Sigmoid colon (tissue), 7 donors: ENCODE data around the gene FAM3D. TPM values are rescaled to one million over a fixed set of nuclear protein-coding genes. Genes with fewer than 3 reads are reported as not detected.

ENCODE experiments used
- DNase-seq: peaks from one replicate; pipeline ENCODE4 v3.0.0-alpha.2; 2019
- H3K27ac ChIP-seq, 4 donors: fragments of 200-600 bp; sonication (generic); one replicate each; pipeline ENCODE4 v1.5.1; 2016 to 2019; ENCODE audit warnings: mild to moderate bottlenecking in 1 of 4
- H3K27me3 ChIP-seq, 3 donors: fragments of 200-600 bp; sonication (generic); one replicate each; pipeline ENCODE4 v1.5.1; 2019; ENCODE audit warnings: mild to moderate bottlenecking in 1 of 3
- H3K36me3 ChIP-seq, 4 donors: fragments of 200-600 bp; sonication (generic); one replicate each; pipeline ENCODE4 v1.5.1; 2016 to 2019
- H3K4me1 ChIP-seq, 4 donors: fragments of 200-600 bp; sonication (generic); one replicate each; pipeline ENCODE4 v1.5.1; 2017 to 2019
- H3K4me3 ChIP-seq, 4 donors: fragments of 200-600 bp; sonication (generic); one replicate each; pipeline ENCODE4 v1.5.1; 2017 to 2019; ENCODE audit warnings: mild to moderate bottlenecking in 2 of 4, moderate library complexity in 1 of 4
- H3K9me3 ChIP-seq, 4 donors: fragments of 200-600 bp in 3 of 4; sonication (generic) in 3 of 4; one replicate each; pipeline versions ENCODE4 v1.5.1 to v1.6.1; 2013 to 2019
- EP300 ChIP-seq, 4 donors: sonication (generic); formaldehyde crosslinking; IDR thresholded peaks; one replicate each; pipeline ENCODE4 v1.6.1; 2017; ENCODE audit warnings: antibody characterized with exemption in 4 of 4
- POLR2A ChIP-seq, 2 donors: fragments of 450-650 bp; IDR thresholded peaks; one replicate each; pipeline ENCODE4 v1.6.1; 2016; ENCODE audit warnings: antibody characterized with exemption in 2 of 2, mild to moderate bottlenecking in 2 of 2, moderate library complexity in 2 of 2
- POLR2AphosphoS5 ChIP-seq, 4 donors: sonication (generic); formaldehyde crosslinking; IDR thresholded peaks; one replicate each; pipeline ENCODE4 v1.6.1; 2017; ENCODE audit warnings: antibody characterized with exemption in 4 of 4
- WGBS, 2 donors: extraction: QIAGEN DNeasy Blood & Tissue Kit; methylation state at CpG; one replicate each; pipeline ENCODE4 v1.1.7; 2013; 5-methylcytosine and 5-hydroxymethylcytosine counted together
- intact Hi-C: fragments of 100-400 bp; cut with DNase I; formaldehyde crosslinking; loops from one replicate; pipeline ENCODE4 v1.15.1; 2023
- polyA plus RNA-seq, 3 donors: library from polyadenylated mRNA; stranded (reverse); fragments of 200-250 nt; gene quantifications; one replicate each; pipeline ENCODE4 v1.2.3, GENCODE V29; 2013
- total RNA-seq, 4 donors: library from RNA; depleted of rRNA; stranded (reverse); fragments of >200 nt; gene quantifications; one replicate each; pipeline ENCODE4 v1.1.0, GENCODE V29; 2016
- TF ChIP-seq, protein P1 (sequence below), 4 experiments: fragments of 450-650 bp in 3 of 4; fragments of 200-600 bp in 1 of 4; IDR thresholded peaks; one replicate each; pipeline ENCODE4 v1.5.1; 2016 to 2019; ENCODE audit warnings: antibody characterized with exemption in 4 of 4, mild to moderate bottlenecking in 3 of 4, moderate library complexity in 2 of 4
- donor health status: healthy with polysubstance abuse.
- donor health status: Bipolar disorder and iron deficiency.
- donor health status: healthy.

The FAM3D gene
- total and polyA plus RNA-seq, 7 donors = 0.36 to 477 (median 215) TPM; not detected in 2

DNA sequence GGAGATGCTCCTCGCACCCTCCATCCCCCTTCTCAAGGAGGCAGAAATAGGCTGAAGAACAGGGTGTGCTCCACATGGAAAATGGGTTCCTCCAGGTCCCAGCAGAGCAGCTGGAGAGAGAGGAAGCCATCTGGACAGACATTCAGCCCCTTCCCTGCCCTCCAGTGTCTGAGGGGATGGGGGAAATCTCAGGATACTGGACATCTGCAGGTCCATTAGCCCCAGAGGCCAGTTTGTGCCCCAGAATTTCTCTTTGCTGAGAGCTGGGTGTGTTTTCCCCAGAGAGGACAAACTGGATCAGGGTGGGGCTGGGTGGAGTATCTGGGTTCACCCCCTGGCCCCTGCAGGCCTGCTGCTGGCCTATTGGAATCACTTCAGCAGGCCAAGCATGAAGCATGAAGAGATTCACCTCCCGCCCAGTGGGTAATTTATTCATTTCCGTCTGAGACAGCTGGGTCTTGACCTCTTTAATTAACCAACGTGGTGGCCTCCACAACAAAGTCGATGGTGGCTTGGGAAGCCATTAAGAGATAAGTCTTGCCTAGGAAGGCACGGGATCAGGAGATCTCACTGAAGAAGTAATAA, 4.6 kb downstream of the FAM3D start:
- WGBS, 2 donors = 74 to 77% methylated on average over 6 of the region's 6 CpGs
- Histone ChIP-seq H3K36me3 (no peaks in the 10 kb centered on the region), H3K27me3 (no peaks in the 10 kb centered on the region), H3K4me1 (no peaks in the 10 kb centered on the region), H3K9me3 (no peaks in the 10 kb centered on the region), H3K4me3 (no peak overlapping the region), H3K27ac (no peak overlapping the region)
- DNase-seq = peak; percentile 11
- intact Hi-C loops = no loop called here
- TF ChIP-seq POLR2AphosphoS5 (IDR thresholded peaks at IDR 0.05) = no peak
- TF ChIP-seq EP300 (IDR thresholded peaks at IDR 0.05) = no peak
- TF ChIP-seq, protein P1, sequence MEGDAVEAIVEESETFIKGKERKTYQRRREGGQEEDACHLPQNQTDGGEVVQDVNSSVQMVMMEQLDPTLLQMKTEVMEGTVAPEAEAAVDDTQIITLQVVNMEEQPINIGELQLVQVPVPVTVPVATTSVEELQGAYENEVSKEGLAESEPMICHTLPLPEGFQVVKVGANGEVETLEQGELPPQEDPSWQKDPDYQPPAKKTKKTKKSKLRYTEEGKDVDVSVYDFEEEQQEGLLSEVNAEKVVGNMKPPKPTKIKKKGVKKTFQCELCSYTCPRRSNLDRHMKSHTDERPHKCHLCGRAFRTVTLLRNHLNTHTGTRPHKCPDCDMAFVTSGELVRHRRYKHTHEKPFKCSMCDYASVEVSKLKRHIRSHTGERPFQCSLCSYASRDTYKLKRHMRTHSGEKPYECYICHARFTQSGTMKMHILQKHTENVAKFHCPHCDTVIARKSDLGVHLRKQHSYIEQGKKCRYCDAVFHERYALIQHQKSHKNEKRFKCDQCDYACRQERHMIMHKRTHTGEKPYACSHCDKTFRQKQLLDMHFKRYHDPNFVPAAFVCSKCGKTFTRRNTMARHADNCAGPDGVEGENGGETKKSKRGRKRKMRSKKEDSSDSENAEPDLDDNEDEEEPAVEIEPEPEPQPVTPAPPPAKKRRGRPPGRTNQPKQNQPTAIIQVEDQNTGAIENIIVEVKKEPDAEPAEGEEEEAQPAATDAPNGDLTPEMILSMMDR (IDR thresholded peaks at IDR 0.05) = no peak
- no peak for TF ChIP-seq POLR2A (IDR thresholded peaks at IDR 0.05)

DNA sequence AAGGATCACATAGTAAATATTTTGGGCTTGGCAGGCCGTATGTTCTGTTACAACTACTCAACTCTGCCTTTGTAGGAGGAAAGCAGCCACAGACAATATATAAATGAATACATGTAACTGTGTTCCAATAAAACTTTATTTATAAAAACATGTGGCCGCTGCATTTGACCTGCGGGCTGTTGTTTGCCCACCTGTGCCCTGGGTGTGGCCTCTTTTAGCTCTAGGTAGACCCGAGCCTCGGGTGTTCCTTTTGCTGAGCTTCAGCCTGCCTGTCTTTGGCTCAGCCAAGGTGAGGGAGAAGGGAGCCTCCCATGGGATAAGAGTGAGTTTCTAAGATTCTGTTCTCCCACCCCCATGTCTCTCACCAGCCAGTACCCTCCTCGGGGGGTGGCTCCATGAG, 5.6 kb downstream of the FAM3D start:
- WGBS, 2 donors = 32 to 61% methylated on average over 6 of the region's 6 CpGs
- TF ChIP-seq POLR2A (IDR thresholded peaks at IDR 0.05) = no peak
- TF ChIP-seq, protein P1 (IDR thresholded peaks at IDR 0.05) = no peak
- no peak for TF ChIP-seq POLR2AphosphoS5 (IDR thresholded peaks at IDR 0.05)
- no peak for TF ChIP-seq EP300 (IDR thresholded peaks at IDR 0.05)
- Histone ChIP-seq H3K9me3 (no peaks in the 10 kb centered on the region), H3K27me3 (no peaks in the 10 kb centered on the region), H3K4me3 (no peak overlapping the region), H3K4me1 (no peaks in the 10 kb centered on the region), H3K27ac (no peak overlapping the region), H3K36me3 (no peaks in the 10 kb centered on the region)
- intact Hi-C loops = no loop called here
- no peak for DNase-seq

DNA sequence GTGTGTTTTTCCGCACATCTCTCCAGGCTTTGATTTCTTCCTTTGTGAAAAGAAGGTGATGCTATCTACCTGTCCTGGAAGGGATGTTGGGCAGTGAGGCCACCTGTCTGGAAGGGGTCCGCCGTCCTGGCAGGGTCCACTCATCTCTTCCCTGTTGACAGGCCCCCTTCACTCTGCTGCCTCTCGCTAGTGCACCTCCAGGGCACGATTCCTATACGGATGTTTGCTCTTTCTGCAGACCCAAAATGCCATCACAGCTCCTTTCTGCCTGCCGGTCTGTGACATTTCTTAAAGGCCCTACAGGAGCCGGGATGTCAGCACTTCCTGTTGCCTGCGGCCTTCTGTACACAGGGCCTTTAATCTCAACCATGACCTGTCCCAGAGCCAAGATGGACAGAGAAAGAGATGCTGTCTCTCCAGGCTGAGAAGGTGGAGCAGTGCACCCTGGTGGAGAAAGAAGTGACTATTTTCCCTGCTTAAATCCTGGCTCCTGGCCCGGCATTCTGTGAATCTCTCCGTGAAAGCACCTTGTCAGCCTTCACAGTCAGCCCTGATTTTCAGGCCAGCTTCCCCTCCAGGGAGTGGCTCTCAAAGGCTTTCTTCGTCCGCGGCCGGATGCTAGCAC, 7.4 kb downstream of the FAM3D start:
- Histone ChIP-seq H3K9me3 (no peaks in the 10 kb centered on the region), H3K27ac (no peak overlapping the region), H3K4me1 (no peaks in the 10 kb centered on the region), H3K27me3 (no peaks in the 10 kb centered on the region), H3K4me3 (no peak overlapping the region), H3K36me3 (no peaks in the 10 kb centered on the region)
- intact Hi-C loops = no loop called here
- DNase-seq = peak; percentile 56
- no peak for TF ChIP-seq POLR2A (IDR thresholded peaks at IDR 0.05)
- TF ChIP-seq, protein P1 (IDR thresholded peaks at IDR 0.05) = peak in 1 of 4 experiments; percentile 8
- WGBS, 2 donors = 53 to 69% methylated on average over 15 of the region's 15 CpGs

DNA sequence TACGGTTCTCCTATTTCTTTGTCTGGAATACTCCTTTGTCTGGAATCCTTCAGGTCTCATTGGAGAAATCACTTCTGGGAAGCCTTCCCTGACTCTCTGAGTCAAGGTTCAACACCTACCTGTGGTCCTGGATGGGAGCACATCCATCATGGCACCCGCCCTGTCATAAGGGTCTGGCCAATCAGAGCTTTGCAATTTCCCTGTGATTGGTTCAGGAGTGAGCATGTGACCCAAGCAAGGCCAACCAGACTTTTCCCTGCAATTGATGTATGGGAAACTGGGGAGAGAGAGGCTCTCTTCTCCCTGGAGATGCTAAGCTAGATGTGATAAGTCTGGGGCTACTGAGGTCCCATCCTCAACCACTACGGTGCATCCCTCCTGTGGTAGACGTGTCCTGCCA, 8.1 kb downstream of the FAM3D start:
- intact Hi-C loops = no loop called here
- no peak overlapping the region for H3K4me3 ChIP-seq
- H3K27ac ChIP-seq = no peak overlapping the region
- TF ChIP-seq, protein P1 (IDR thresholded peaks at IDR 0.05) = no peak
- TF ChIP-seq POLR2A (IDR thresholded peaks at IDR 0.05) = no peak
- no peak for TF ChIP-seq EP300 (IDR thresholded peaks at IDR 0.05)
- no peak for TF ChIP-seq POLR2AphosphoS5 (IDR thresholded peaks at IDR 0.05)
- 94% methylated on average over 4 of the region's 4 CpGs for WGBS, 2 donors
- H3K9me3 ChIP-seq = no peaks in the 10 kb centered on the region
- H3K27me3 ChIP-seq = no peaks in the 10 kb centered on the region
- H3K4me1 ChIP-seq = no peaks in the 10 kb centered on the region
- no peaks in the 10 kb centered on the region for H3K36me3 ChIP-seq
- peak; percentile 15 for DNase-seq
